Measurements from ENCODE around the gene SLC22A1. TPM values are rescaled to one million over a fixed set of nuclear protein-coding genes. Genes with fewer than 3 reads are reported as not detected.

Gene SLC22A1
- total and polyA plus RNA-seq, 2 of the 8 experiments (the other 6 are each of a cell fraction or from before 2014, with no cell fraction given): 0.12 to 0.45 TPM

DNA sequence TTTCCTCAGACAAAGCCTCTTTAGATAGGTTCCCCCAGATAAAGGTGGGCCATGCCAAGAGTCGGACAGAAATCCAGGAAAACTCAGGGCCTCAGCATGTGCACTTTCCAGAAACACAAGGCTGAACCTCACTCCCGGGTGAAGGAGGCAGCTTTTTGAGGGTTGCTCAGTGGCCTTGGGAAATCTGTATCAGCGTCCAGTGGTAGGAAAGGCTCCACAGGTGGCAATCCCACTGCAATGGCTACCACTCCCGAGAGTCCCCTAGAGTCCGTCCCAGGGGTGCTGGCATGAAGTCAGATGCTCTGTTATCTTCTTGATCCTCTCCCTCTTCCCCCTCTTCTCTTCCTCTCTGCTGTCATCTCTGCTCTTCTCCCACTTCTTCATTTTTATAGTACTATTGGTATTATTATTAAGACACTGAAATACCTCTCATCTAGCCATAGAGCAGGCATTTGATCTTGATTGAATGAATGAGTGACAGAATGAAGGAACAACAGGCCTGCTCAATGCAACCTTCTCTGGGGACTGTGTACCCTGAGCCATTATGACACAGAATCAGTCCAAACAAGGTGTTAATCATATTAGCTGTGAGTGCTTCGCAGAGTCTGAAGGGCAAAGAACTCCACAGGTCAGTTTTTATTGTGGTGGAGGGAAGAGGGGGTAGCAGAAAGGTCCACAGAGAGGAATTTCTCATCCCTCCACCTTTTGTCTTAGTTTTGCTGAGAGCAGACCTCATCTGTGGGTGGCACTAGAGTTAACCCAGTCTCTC lies 13.3 kb downstream of the SLC22A1 start (continued):
- TF ChIP-seq, protein P1, sequence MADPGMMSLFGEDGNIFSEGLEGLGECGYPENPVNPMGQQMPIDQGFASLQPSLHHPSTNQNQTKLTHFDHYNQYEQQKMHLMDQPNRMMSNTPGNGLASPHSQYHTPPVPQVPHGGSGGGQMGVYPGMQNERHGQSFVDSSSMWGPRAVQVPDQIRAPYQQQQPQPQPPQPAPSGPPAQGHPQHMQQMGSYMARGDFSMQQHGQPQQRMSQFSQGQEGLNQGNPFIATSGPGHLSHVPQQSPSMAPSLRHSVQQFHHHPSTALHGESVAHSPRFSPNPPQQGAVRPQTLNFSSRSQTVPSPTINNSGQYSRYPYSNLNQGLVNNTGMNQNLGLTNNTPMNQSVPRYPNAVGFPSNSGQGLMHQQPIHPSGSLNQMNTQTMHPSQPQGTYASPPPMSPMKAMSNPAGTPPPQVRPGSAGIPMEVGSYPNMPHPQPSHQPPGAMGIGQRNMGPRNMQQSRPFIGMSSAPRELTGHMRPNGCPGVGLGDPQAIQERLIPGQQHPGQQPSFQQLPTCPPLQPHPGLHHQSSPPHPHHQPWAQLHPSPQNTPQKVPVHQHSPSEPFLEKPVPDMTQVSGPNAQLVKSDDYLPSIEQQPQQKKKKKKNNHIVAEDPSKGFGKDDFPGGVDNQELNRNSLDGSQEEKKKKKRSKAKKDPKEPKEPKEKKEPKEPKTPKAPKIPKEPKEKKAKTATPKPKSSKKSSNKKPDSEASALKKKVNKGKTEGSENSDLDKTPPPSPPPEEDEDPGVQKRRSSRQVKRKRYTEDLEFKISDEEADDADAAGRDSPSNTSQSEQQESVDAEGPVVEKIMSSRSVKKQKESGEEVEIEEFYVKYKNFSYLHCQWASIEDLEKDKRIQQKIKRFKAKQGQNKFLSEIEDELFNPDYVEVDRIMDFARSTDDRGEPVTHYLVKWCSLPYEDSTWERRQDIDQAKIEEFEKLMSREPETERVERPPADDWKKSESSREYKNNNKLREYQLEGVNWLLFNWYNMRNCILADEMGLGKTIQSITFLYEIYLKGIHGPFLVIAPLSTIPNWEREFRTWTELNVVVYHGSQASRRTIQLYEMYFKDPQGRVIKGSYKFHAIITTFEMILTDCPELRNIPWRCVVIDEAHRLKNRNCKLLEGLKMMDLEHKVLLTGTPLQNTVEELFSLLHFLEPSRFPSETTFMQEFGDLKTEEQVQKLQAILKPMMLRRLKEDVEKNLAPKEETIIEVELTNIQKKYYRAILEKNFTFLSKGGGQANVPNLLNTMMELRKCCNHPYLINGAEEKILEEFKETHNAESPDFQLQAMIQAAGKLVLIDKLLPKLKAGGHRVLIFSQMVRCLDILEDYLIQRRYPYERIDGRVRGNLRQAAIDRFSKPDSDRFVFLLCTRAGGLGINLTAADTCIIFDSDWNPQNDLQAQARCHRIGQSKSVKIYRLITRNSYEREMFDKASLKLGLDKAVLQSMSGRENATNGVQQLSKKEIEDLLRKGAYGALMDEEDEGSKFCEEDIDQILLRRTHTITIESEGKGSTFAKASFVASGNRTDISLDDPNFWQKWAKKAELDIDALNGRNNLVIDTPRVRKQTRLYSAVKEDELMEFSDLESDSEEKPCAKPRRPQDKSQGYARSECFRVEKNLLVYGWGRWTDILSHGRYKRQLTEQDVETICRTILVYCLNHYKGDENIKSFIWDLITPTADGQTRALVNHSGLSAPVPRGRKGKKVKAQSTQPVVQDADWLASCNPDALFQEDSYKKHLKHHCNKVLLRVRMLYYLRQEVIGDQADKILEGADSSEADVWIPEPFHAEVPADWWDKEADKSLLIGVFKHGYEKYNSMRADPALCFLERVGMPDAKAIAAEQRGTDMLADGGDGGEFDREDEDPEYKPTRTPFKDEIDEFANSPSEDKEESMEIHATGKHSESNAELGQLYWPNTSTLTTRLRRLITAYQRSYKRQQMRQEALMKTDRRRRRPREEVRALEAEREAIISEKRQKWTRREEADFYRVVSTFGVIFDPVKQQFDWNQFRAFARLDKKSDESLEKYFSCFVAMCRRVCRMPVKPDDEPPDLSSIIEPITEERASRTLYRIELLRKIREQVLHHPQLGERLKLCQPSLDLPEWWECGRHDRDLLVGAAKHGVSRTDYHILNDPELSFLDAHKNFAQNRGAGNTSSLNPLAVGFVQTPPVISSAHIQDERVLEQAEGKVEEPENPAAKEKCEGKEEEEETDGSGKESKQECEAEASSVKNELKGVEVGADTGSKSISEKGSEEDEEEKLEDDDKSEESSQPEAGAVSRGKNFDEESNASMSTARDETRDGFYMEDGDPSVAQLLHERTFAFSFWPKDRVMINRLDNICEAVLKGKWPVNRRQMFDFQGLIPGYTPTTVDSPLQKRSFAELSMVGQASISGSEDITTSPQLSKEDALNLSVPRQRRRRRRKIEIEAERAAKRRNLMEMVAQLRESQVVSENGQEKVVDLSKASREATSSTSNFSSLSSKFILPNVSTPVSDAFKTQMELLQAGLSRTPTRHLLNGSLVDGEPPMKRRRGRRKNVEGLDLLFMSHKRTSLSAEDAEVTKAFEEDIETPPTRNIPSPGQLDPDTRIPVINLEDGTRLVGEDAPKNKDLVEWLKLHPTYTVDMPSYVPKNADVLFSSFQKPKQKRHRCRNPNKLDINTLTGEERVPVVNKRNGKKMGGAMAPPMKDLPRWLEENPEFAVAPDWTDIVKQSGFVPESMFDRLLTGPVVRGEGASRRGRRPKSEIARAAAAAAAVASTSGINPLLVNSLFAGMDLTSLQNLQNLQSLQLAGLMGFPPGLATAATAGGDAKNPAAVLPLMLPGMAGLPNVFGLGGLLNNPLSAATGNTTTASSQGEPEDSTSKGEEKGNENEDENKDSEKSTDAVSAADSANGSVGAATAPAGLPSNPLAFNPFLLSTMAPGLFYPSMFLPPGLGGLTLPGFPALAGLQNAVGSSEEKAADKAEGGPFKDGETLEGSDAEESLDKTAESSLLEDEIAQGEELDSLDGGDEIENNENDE (IDR thresholded peaks at IDR 0.05; ENCODE audit: insufficient replicate concordance, low read length): no peak
- no peak for TF ChIP-seq EZH2 (IDR thresholded peaks at IDR 0.05; ENCODE audit: low read depth, low read length, severe bottlenecking)
- TF ChIP-seq, protein P2, sequence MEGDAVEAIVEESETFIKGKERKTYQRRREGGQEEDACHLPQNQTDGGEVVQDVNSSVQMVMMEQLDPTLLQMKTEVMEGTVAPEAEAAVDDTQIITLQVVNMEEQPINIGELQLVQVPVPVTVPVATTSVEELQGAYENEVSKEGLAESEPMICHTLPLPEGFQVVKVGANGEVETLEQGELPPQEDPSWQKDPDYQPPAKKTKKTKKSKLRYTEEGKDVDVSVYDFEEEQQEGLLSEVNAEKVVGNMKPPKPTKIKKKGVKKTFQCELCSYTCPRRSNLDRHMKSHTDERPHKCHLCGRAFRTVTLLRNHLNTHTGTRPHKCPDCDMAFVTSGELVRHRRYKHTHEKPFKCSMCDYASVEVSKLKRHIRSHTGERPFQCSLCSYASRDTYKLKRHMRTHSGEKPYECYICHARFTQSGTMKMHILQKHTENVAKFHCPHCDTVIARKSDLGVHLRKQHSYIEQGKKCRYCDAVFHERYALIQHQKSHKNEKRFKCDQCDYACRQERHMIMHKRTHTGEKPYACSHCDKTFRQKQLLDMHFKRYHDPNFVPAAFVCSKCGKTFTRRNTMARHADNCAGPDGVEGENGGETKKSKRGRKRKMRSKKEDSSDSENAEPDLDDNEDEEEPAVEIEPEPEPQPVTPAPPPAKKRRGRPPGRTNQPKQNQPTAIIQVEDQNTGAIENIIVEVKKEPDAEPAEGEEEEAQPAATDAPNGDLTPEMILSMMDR (IDR thresholded peaks at IDR 0.05; ENCODE audit: control extremely low read depth in 1 of 3, insufficient read depth in 1 of 3, low read depth in 1 of 3, low read length in 3 of 3): no peak
- TF ChIP-seq GTF2F1 (IDR thresholded peaks at IDR 0.05; ENCODE audit: borderline replicate concordance, low read depth, low read length): no peak
- no peak for TF ChIP-seq SP2 (IDR thresholded peaks at IDR 0.05; ENCODE audit: low read length)
- TF ChIP-seq SAP30 (IDR thresholded peaks at IDR 0.05; ENCODE audit: insufficient read depth, insufficient replicate concordance, low read length): no peak
- TF ChIP-seq SRF (IDR thresholded peaks at IDR 0.05; ENCODE audit: low read depth, low read length): no peak
